H1 (cell line): Measurements from ENCODE around the gene ADAMTS3. TPM values are rescaled to one million over a fixed set of nuclear protein-coding genes. Genes with fewer than 3 reads are reported as not detected.

Experiments
- CTCF ChIA-PET: fragments of 300-600 bp; sonication (Branson Sonifier 250); formaldehyde crosslinking; loops from one replicate; lab custom pipeline; 2021; ENCODE audit not compliant: partially characterized antibody; lab: Charles Lee
- POLR2A ChIA-PET: fragments of 300-600 bp; sonication (Branson Sonifier 250); formaldehyde crosslinking; loops from one replicate; lab custom pipeline; 2021; ENCODE audit warnings: inconsistent platforms; ENCODE audit not compliant: partially characterized antibody; lab: Charles Lee
- DNase-seq, 2 experiments: peaks; one replicate each; pipeline versions ENCODE4 v3.0.0 to v3.0.0-alpha.2; 2010 to 2022; ENCODE audit warnings: low spot score in 2 of 2, low read depth in 1 of 2, mixed read lengths in 1 of 2
- FAIRE-seq: peaks from 2 replicates; lab custom pipeline; 2011; peaks lifted over from hg19 to GRCh38; lab: Jason Lieb, UNC
- H2AFZ ChIP-seq: 2 replicates; pipeline ENCODE4 v1.8.1; 2012; ENCODE audit warnings: low read length, inconsistent platforms
- H2AK5ac ChIP-seq: 2 replicates; pipeline ENCODE4 v1.6.1; 2013; ENCODE audit warnings: low read depth, low read length
- H2BK120ac ChIP-seq: replicated peaks from 2 replicates; pipeline ENCODE3; 2013; ENCODE audit warnings: low read depth, low read length, inconsistent platforms
- H2BK12ac ChIP-seq: 2 replicates; pipeline ENCODE4 v1.6.1; 2013; ENCODE audit warnings: low read depth, low read length
- H2BK15ac ChIP-seq: 2 replicates; pipeline ENCODE4 v1.6.1; 2013; ENCODE audit warnings: low read length
- H2BK20ac ChIP-seq: 2 replicates; pipeline ENCODE4 v1.6.1; 2013; ENCODE audit warnings: low read length
- H2BK5ac ChIP-seq: 2 replicates; pipeline ENCODE4 v1.6.1; 2013; ENCODE audit warnings: low read depth, low read length
- H3K14ac ChIP-seq: 2 replicates; pipeline ENCODE4 v1.6.1; 2013; ENCODE audit warnings: inconsistent platforms; ENCODE audit not compliant: insufficient read length
- H3K18ac ChIP-seq: 2 replicates; pipeline ENCODE4 v1.6.1; 2013; ENCODE audit warnings: low read length; ENCODE audit errors: extremely low read depth
- H3K23ac ChIP-seq: 2 replicates; pipeline ENCODE4 v1.6.1; 2013; ENCODE audit warnings: inconsistent platforms; ENCODE audit not compliant: insufficient read length
- H3K23me2 ChIP-seq: 2 replicates; pipeline ENCODE4 v1.6.1; 2013; ENCODE audit warnings: low read depth, low read length
- H3K27ac ChIP-seq: 2 replicates; pipeline ENCODE4 v1.6.1; 2011; ENCODE audit warnings: low read depth, low read length, inconsistent platforms
- H3K27me3 ChIP-seq, 4 experiments: replicated peaks in 1 of 4; 1 replicate in 1 of 4; 2 replicates in 3 of 4; pipeline versions ENCODE4 v1.6.1 to v1.8.1; 2011 to 2013; ENCODE audit warnings: low read length in 3 of 4, mild to moderate bottlenecking in 3 of 4, inconsistent platforms in 2 of 4, mixed read lengths in 2 of 4, moderate library complexity in 1 of 4; ENCODE audit not compliant: control insufficient read depth in 3 of 4, insufficient read depth in 3 of 4; ENCODE audit errors: extremely low read depth in 1 of 4
- H3K36me3 ChIP-seq, 4 experiments: 2 replicates each; pipeline versions ENCODE4 v1.6.1 to v1.8.1; 2011 to 2013; ENCODE audit warnings: mild to moderate bottlenecking in 4 of 4, low read length in 3 of 4, moderate library complexity in 2 of 4, control low read depth in 1 of 4, inconsistent platforms in 1 of 4; ENCODE audit not compliant: insufficient read depth in 4 of 4, control insufficient read depth in 2 of 4
- H3K4ac ChIP-seq: replicated peaks from 2 replicates; pipeline ENCODE3; 2013; ENCODE audit warnings: low read length, low read depth, mixed read lengths, inconsistent platforms; ENCODE audit not compliant: insufficient read length
- H3K4me1 ChIP-seq, 4 experiments: replicated peaks in 1 of 4; 1 replicate in 1 of 4; 2 replicates in 3 of 4; pipeline versions ENCODE4 v1.6.1 to v1.8.1; 2011 to 2013; ENCODE audit warnings: low read length in 3 of 4, inconsistent platforms in 2 of 4, mixed read lengths in 1 of 4; ENCODE audit not compliant: insufficient read depth in 4 of 4, control insufficient read depth in 3 of 4
- H3K4me2 ChIP-seq, 2 experiments: 2 replicates each; pipeline versions ENCODE4 v1.6.1 to v1.8.1; 2011 to 2013; ENCODE audit warnings: low read depth in 2 of 2, low read length in 2 of 2, control low read depth in 1 of 2, inconsistent platforms in 1 of 2, mild to moderate bottlenecking in 1 of 2; ENCODE audit not compliant: insufficient read depth in 1 of 2
- H3K4me3 ChIP-seq, 4 experiments: fragments of 200-600, 300-600 bp in 1 of 4; sonication (generic), shearing (Covaris generic), sonication (Bioruptor Twin) in 1 of 4; 2 replicates each; pipeline versions ENCODE4 v1.5.1 to v1.8.1; 2011 to 2016; ENCODE audit warnings: low read length in 4 of 4, low read depth in 3 of 4, control low read depth in 2 of 4, inconsistent platforms in 2 of 4, mild to moderate bottlenecking in 2 of 4, mixed read lengths in 1 of 4, moderate library complexity in 1 of 4; ENCODE audit not compliant: insufficient read depth in 2 of 4; ENCODE audit errors: extremely low read depth in 1 of 4
- H3K56ac ChIP-seq: replicated peaks from 2 replicates; pipeline ENCODE3; 2013; ENCODE audit warnings: low read depth, mild to moderate bottlenecking, mixed read lengths, low read length, inconsistent platforms; ENCODE audit not compliant: insufficient read length
- H3K79me1 ChIP-seq: 2 replicates; pipeline ENCODE4 v1.6.1; 2013; ENCODE audit warnings: low read depth, low read length, control low read depth
- H3K79me2 ChIP-seq, 2 experiments: 2 replicates each; pipeline versions ENCODE4 v1.6.1 to v1.8.1; 2012 to 2013; ENCODE audit warnings: low read length in 2 of 2, mild to moderate bottlenecking in 2 of 2, inconsistent platforms in 1 of 2; ENCODE audit not compliant: insufficient read depth in 2 of 2, control insufficient read depth in 1 of 2
- H3K9ac ChIP-seq, 4 experiments: replicated peaks in 1 of 4; 1 replicate in 1 of 4; 2 replicates in 3 of 4; pipeline versions ENCODE4 v1.6.1 to v1.8.1; 2011 to 2013; ENCODE audit warnings: low read depth in 3 of 4, low read length in 3 of 4, control low read depth in 2 of 4, mild to moderate bottlenecking in 2 of 4, moderate library complexity in 2 of 4, inconsistent platforms in 1 of 4; ENCODE audit errors: extremely low read depth in 1 of 4
- H3K9me3 ChIP-seq, 2 experiments: 2 replicates each; pipeline versions ENCODE4 v1.6.1 to v1.8.1; 2012 to 2013; ENCODE audit warnings: mild to moderate bottlenecking in 2 of 2, moderate library complexity in 2 of 2, control low read depth in 1 of 2, inconsistent platforms in 1 of 2, low read depth in 1 of 2, low read length in 1 of 2, mixed read lengths in 1 of 2; ENCODE audit not compliant: insufficient read depth in 2 of 2
- H4K20me1 ChIP-seq, 2 experiments: replicated peaks in 1 of 2; 2 replicates each; pipeline versions ENCODE3 to v1.8.1; 2011 to 2013; ENCODE audit warnings: inconsistent platforms in 2 of 2, low read length in 2 of 2, mild to moderate bottlenecking in 1 of 2; ENCODE audit not compliant: insufficient read depth in 2 of 2, control insufficient read depth in 1 of 2
- H4K5ac ChIP-seq: 2 replicates; pipeline ENCODE4 v1.6.1; 2013; ENCODE audit warnings: low read length, low read depth, mixed read lengths, inconsistent platforms; ENCODE audit not compliant: insufficient read length
- H4K8ac ChIP-seq: 2 replicates; pipeline ENCODE4 v1.8.0; 2013; ENCODE audit warnings: mild to moderate bottlenecking, moderate library complexity, low read length, inconsistent platforms; ENCODE audit not compliant: insufficient read depth; ENCODE audit errors: extremely low read depth
- H4K91ac ChIP-seq: replicated peaks from 2 replicates; pipeline ENCODE3; 2013; ENCODE audit warnings: low read length, mixed read lengths, inconsistent platforms; ENCODE audit not compliant: insufficient read length
- SRF ChIP-seq: IDR thresholded peaks from 2 replicates; pipeline ENCODE4 v1.6.1; 2011; ENCODE audit warnings: mild to moderate bottlenecking, low read depth, low read length, moderate library complexity
- SUZ12 ChIP-seq: fragments of 200-600 bp; sonication (generic); IDR thresholded peaks from 2 replicates; pipeline ENCODE4 v1.6.1; 2012; ENCODE audit warnings: mild to moderate bottlenecking, inconsistent platforms, low read length, moderate library complexity, mixed read lengths
- WGBS, 2 experiments: shearing (Covaris generic) in 1 of 2; methylation state at CpG; one replicate each; pipeline versions ENCODE4 v1.1.6 to v1.1.7; 2013 to 2015; ENCODE audit warnings: low lambda C conversion rate in 2 of 2, mixed read lengths in 2 of 2, inconsistent platforms in 1 of 2, low coverage in 1 of 2, missing lambda C conversion rate in 1 of 2; ENCODE audit not compliant: insufficient replicate concordance in 2 of 2, insufficient coverage in 1 of 2, insufficient read length in 1 of 2; ENCODE audit errors: extremely low coverage in 1 of 2, missing lambda C conversion rate in 1 of 2; 5-methylcytosine and 5-hydroxymethylcytosine counted together
- polyA plus RNA-seq, 7 experiments: library from polyadenylated mRNA; depleted of rRNA in 3 of 7; stranded (reverse) in 5 of 7; unstranded in 2 of 7; fragments of >200 nt in 5 of 7; fragments of 200-250 nt in 2 of 7; gene quantifications; 1 replicate in 5 of 7; 2 replicates in 1 of 7; 4 replicates in 1 of 7; pipeline versions ENCODE4 v1.2.1 to v1.2.3, GENCODE V29; 2011 to 2013; ENCODE audit warnings: missing spikeins in 2 of 7, mixed read lengths in 2 of 7
- total RNA-seq: library from RNA; stranded (reverse); fragmentation: NEBNext Ultra II Directional; extraction: Animal tissue kit (Norgen Biotek cat#: 25700); gene quantifications from 2 replicates; pipeline ENCODE4 v1.2.1, GENCODE V29; 2021

ADAMTS3 gene
- total and polyA plus RNA-seq, 2 of the 8 experiments (the other 6 are each of a cell fraction or from before 2014, with no cell fraction given), result 1.3 to 3.4 TPM

DNA sequence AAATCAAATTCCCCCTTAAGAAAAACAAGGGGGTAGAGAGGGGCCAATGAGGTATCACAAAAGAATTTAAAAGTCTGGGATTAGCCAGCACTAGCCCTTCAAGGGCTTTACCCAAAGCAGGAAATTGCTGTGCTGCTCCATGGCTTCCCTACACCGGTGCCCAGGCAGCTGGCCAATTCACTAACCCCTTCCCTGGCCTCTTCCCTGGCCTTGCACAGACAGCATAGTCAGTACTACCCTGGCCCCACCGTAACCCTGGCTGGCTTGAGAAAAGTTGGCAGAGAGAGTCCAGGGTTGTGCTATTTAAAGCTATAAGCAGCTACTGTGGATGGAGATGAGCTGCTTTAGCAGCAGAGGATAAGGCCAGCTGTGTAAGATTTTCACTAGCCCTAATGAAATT lies 43.1 kb downstream of the ADAMTS3 start:
- Histone ChIP-seq H3K4me2 (no peak overlapping the region), H3K36me3 (no peaks in the 10 kb centered on the region), H3K23ac (no peak overlapping the region), H3K4me1 (no peaks in the 10 kb centered on the region), H2BK20ac (no peak overlapping the region), H2BK5ac (no peak overlapping the region), H2BK15ac (no peak overlapping the region), H4K5ac (no peak overlapping the region), H3K79me1 (no peaks in the 10 kb centered on the region), H3K79me2 (no peaks in the 10 kb centered on the region), H2AFZ (no peak overlapping the region), H4K91ac (no peak overlapping the region), H3K4ac (no peak overlapping the region), H3K27me3 (no peaks in the 10 kb centered on the region), H2BK120ac (no peak overlapping the region), H3K14ac (no peak overlapping the region), H4K8ac (no peak overlapping the region), H3K9ac (no peak overlapping the region), H3K4me3 (no peak overlapping the region), H2BK12ac (no peak overlapping the region), H3K56ac (no peak overlapping the region), H3K9me3 (peaks cover 3 to 5% of the 10 kb centered on the region in 2 experiments; a peak in 3 of 4 replicates), H3K18ac (no peak overlapping the region), H3K27ac (no peak overlapping the region), H4K20me1 (no peaks in the 10 kb centered on the region), H3K23me2 (no peaks in the 10 kb centered on the region), H2AK5ac (no peak overlapping the region)
- ChIA-PET POLR2A (no interaction called here), CTCF (interaction anchor here (1.0 to 1.3 kb wide), 5 partner anchors 13 to 266 kb away, joined by 3 to 5 read pairs (median 4); no protein-coding TSS in a partner anchor)
- WGBS, 2 experiments, result 82% methylated on average over 2 of the region's 2 CpGs; no CpG with 5 or more reads in 1 of the 2 experiments
- TF ChIP-seq SRF, result no peak
- TF ChIP-seq SUZ12, result no peak
- DNase-seq (no peak), FAIRE-seq (no peak)
